SK-N-SH (cell line): ENCODE results near the gene NUDT22. TPM values are rescaled to one million over a fixed set of nuclear protein-coding genes. Genes with fewer than 3 reads are reported as not detected.

Source experiments
- CTCF ChIA-PET: fragments of 300-600, 350-600 bp; formaldehyde crosslinking; extraction: SDS; loops from one replicate; lab custom pipeline; 2021; lab: Yijun Ruan, JAX
- POLR2A ChIA-PET: fragments of 350-600 bp; sonication (Branson Sonifier 250); formaldehyde crosslinking; extraction: SDS; loops from one replicate; lab custom pipeline; 2020; ENCODE audit warnings: antibody characterized with exemption, inconsistent platforms; lab: Yijun Ruan, JAX
- DNase-seq: peaks from one replicate; pipeline ENCODE4 v3.0.0; 2012
- H2AFZ ChIP-seq: fragments of 200-600 bp; sonication (generic); 2 replicates; pipeline ENCODE4 v1.8.1; 2016; ENCODE audit warnings: antibody characterized with exemption, mild to moderate bottlenecking, low read depth
- H3F3A ChIP-seq: fragments of 200-600 bp; sonication (generic); replicated peaks from 2 replicates; pipeline ENCODE3; 2016; ENCODE audit warnings: antibody characterized with exemption, mild to moderate bottlenecking; ENCODE audit not compliant: insufficient read depth
- H3K27ac ChIP-seq, 2 experiments: fragments of 200-500 bp in 1 of 2; fragments of 200-600 bp in 1 of 2; sonication (Bioruptor generic) in 1 of 2; sonication (generic), shearing (Covaris generic) in 1 of 2; 2 replicates each; pipeline versions ENCODE4 v1.5.1 to v1.6.1; 2014 to 2016; ENCODE audit warnings: low read depth in 2 of 2, inconsistent platforms in 1 of 2, low read length in 1 of 2, mild to moderate bottlenecking in 1 of 2, mixed read lengths in 1 of 2
- H3K27me3 ChIP-seq: fragments of 200-600 bp; sonication (generic), shearing (Covaris generic); 2 replicates; pipeline ENCODE4 v1.6.1; 2016; ENCODE audit warnings: mixed run types; ENCODE audit not compliant: insufficient read depth
- H3K36me3 ChIP-seq, 2 experiments: fragments of 200-500 bp in 1 of 2; fragments of 200-600 bp in 1 of 2; sonication (Bioruptor generic) in 1 of 2; sonication (generic) in 1 of 2; replicated peaks in 1 of 2; 2 replicates each; pipeline versions ENCODE3 to v1.5.1; 2014 to 2016; ENCODE audit warnings: low read length in 1 of 2, mild to moderate bottlenecking in 1 of 2; ENCODE audit not compliant: insufficient read depth in 2 of 2, control insufficient read depth in 1 of 2
- H3K4me1 ChIP-seq, 2 experiments: fragments of 200-500 bp in 1 of 2; fragments of 200-600 bp in 1 of 2; sonication (Bioruptor generic) in 1 of 2; sonication (generic), shearing (Covaris generic) in 1 of 2; 2 replicates each; pipeline versions ENCODE4 v1.5.1 to v1.6.1; 2014 to 2016; ENCODE audit warnings: low read depth in 1 of 2, low read length in 1 of 2, mixed run types in 1 of 2; ENCODE audit not compliant: insufficient read depth in 2 of 2, control insufficient read depth in 1 of 2
- H3K4me2 ChIP-seq: fragments of 200-600 bp; sonication (generic), shearing (Covaris generic); 2 replicates; pipeline ENCODE4 v1.6.1; 2017; ENCODE audit warnings: mixed run types
- H3K4me3 ChIP-seq, 2 experiments: fragments of 200-500 bp in 1 of 2; fragments of 200-600 bp in 1 of 2; sonication (Bioruptor generic) in 1 of 2; sonication (generic), shearing (Covaris generic) in 1 of 2; 2 replicates each; pipeline versions ENCODE4 v1.5.1 to v1.8.1; 2014 to 2016; ENCODE audit warnings: low read depth in 2 of 2, inconsistent platforms in 1 of 2, low read length in 1 of 2, mild to moderate bottlenecking in 1 of 2, mixed read lengths in 1 of 2, moderate library complexity in 1 of 2
- H3K79me2 ChIP-seq: fragments of 200-600 bp; sonication (generic); 2 replicates; pipeline ENCODE4 v1.8.1; 2017; ENCODE audit warnings: mild to moderate bottlenecking; ENCODE audit not compliant: insufficient read depth
- H3K9ac ChIP-seq: fragments of 200-600 bp; sonication (generic); 2 replicates; pipeline ENCODE4 v1.6.1; 2017; ENCODE audit warnings: mixed run types
- H3K9me2 ChIP-seq: fragments of 200-600 bp; sonication (generic); 2 replicates; pipeline ENCODE4 v1.6.1; 2017; ENCODE audit warnings: mixed run types
- H3K9me3 ChIP-seq: fragments of 200-600 bp; sonication (generic); 2 replicates; pipeline ENCODE4 v1.6.1; 2017; ENCODE audit warnings: mixed run types, mild to moderate bottlenecking, moderate library complexity
- H4K20me1 ChIP-seq: fragments of 200-600 bp; sonication (generic); 2 replicates; pipeline ENCODE4 v1.6.1; 2017; ENCODE audit warnings: mild to moderate bottlenecking, mixed run types; ENCODE audit not compliant: insufficient read depth
- EZH2phosphoT487 ChIP-seq: fragments of 200-600 bp; sonication (generic); IDR thresholded peaks from 2 replicates; pipeline ENCODE4 v1.6.1; 2017; ENCODE audit warnings: low read depth, mixed run types, mild to moderate bottlenecking, antibody characterized with exemption, moderate library complexity, borderline replicate concordance
- FOXJ3 ChIP-seq: sonication (generic); formaldehyde crosslinking; IDR thresholded peaks from 2 replicates; pipeline ENCODE4 v1.5.1; 2020; ENCODE audit warnings: mild to moderate bottlenecking, missing genetic modification reagents
- GABPA ChIP-seq: IDR thresholded peaks from 2 replicates; pipeline ENCODE4 v1.4.0; 2012; ENCODE audit warnings: low read depth, mild to moderate bottlenecking
- GATA2 ChIP-seq: sonication (generic); formaldehyde crosslinking; IDR thresholded peaks from 2 replicates; pipeline ENCODE4 v1.5.0; 2020; ENCODE audit warnings: mild to moderate bottlenecking, missing genetic modification reagents
- NRF1 ChIP-seq: IDR thresholded peaks from 2 replicates; pipeline ENCODE4 v1.6.1; 2012; ENCODE audit warnings: low read depth, mild to moderate bottlenecking, low read length
- RAD21 ChIP-seq: IDR thresholded peaks from 2 replicates; pipeline ENCODE4 v1.6.1; 2012; ENCODE audit warnings: mild to moderate bottlenecking, low read length
- RXRA ChIP-seq: IDR thresholded peaks from 2 replicates; pipeline ENCODE4 v1.4.0; 2012; ENCODE audit warnings: low read depth, mild to moderate bottlenecking, borderline replicate concordance
- SMC3 ChIP-seq: IDR thresholded peaks from 2 replicates; pipeline ENCODE4 v1.6.1; 2012; ENCODE audit warnings: low read depth, low read length, improper control_type of control experiment
- YY1 ChIP-seq: IDR thresholded peaks from 2 replicates; pipeline ENCODE4 v1.4.0; 2012; ENCODE audit warnings: low read depth, mild to moderate bottlenecking
- WGBS: methylation state at CpG from one replicate; pipeline ENCODE4 v1.1.6; 2017; ENCODE audit warnings: low lambda C conversion rate; 5-methylcytosine and 5-hydroxymethylcytosine counted together
- polyA plus RNA-seq, 3 experiments: library from polyadenylated mRNA; depleted of rRNA; stranded (reverse); fragments of >200 nt; gene quantifications; 2 replicates each; pipeline ENCODE4 v1.2.3, GENCODE V29; 2012
- TF ChIP-seq, protein P1 (sequence below): fragments of 150-350 bp; IDR thresholded peaks from 2 replicates; pipeline ENCODE4 v1.6.1; 2017; ENCODE audit warnings: antibody characterized with exemption, low read length, low read depth, borderline replicate concordance
- TF ChIP-seq, protein P2 (sequence below): IDR thresholded peaks from 2 replicates; pipeline ENCODE4 v1.6.1; 2012; ENCODE audit warnings: mild to moderate bottlenecking, low read depth, low read length, moderate library complexity
- TF ChIP-seq, protein P3 (sequence below): fragments of 200-600 bp; sonication (generic); IDR thresholded peaks from 2 replicates; pipeline ENCODE4 v1.6.1; 2017; ENCODE audit warnings: antibody characterized with exemption, mild to moderate bottlenecking, moderate library complexity
- TF ChIP-seq, protein P4 (sequence below): IDR thresholded peaks from 2 replicates; pipeline ENCODE4; 2012

Gene NUDT22
- polyA plus RNA-seq, 1 of the 3 experiments (the other 2 are of a cell fraction), result 72.7 TPM

DNA sequence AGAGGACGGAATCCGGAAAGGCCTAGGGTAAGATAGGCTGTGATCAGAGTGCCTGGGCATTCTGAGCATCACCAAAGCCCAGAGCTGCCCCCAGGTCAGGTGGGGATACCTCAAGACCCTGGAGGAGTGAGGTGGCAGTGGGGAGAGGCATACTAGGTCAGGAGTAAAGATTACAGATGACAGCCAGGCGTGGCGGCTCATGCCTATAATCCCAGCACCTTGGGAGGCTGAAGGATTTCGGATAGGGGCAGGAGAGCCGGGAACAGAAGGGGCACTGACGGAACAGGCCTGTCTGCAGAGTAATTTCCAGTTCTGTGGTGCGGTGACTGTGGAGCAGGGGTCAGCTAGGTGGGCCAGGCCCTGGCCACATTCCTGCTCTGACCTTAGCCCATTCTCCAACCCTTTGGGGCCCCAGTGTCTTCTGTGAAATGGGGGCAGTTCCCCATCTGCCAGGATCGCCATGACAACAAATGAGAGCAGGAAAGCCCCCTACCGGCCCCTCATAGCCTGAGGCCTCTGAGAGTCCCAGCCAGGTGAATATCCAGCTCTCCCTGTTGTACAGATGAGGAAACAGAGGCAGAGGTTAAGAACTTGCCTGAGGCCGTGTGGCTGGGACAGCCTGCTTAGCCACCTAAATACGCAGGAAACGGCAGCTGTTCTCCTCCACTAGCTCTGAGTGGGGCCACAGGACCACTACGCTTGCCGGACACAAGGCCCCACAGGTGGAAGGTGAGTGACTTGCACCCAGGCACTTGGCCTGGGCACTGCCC is 49.1 kb downstream of the NUDT22 start:
- DNase-seq, result no peak
- Histone ChIP-seq H3K4me1 (peaks cover 0 to 8% of the 10 kb centered on the region in 2 experiments; a peak in 1 of 4 replicates), H3K4me3 (no peak overlapping the region), H3K79me2 (peaks cover 22% of the 10 kb centered on the region), H3F3A (peaks cover 20% of the 10 kb centered on the region), H3K9me2 (no peaks in the 10 kb centered on the region), H3K36me3 (peaks cover 3 to 22% of the 10 kb centered on the region in 2 experiments), H3K9ac (no peak overlapping the region), H3K27ac (no peak overlapping the region), H3K4me2 (no peak overlapping the region), H3K9me3 (no peaks in the 10 kb centered on the region), H4K20me1 (no peaks in the 10 kb centered on the region), H3K27me3 (no peaks in the 10 kb centered on the region), H2AFZ (no peak overlapping the region)
- CTCF ChIA-PET, result interaction anchor here (1.2 to 7.6 kb wide), 2 partner anchors 28 to 80 kb away, joined by 3 to 139 read pairs; partner anchors contain the start of genes CATSPERZ and ESRRA
- WGBS, result over 99% methylated on average over 9 of the region's 15 CpGs
- POLR2A ChIA-PET, result no interaction called here
- TF ChIP-seq, protein P1, sequence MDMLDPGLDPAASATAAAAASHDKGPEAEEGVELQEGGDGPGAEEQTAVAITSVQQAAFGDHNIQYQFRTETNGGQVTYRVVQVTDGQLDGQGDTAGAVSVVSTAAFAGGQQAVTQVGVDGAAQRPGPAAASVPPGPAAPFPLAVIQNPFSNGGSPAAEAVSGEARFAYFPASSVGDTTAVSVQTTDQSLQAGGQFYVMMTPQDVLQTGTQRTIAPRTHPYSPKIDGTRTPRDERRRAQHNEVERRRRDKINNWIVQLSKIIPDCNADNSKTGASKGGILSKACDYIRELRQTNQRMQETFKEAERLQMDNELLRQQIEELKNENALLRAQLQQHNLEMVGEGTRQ, result no peak
- TF ChIP-seq YY1, result no peak
- TF ChIP-seq, protein P2, sequence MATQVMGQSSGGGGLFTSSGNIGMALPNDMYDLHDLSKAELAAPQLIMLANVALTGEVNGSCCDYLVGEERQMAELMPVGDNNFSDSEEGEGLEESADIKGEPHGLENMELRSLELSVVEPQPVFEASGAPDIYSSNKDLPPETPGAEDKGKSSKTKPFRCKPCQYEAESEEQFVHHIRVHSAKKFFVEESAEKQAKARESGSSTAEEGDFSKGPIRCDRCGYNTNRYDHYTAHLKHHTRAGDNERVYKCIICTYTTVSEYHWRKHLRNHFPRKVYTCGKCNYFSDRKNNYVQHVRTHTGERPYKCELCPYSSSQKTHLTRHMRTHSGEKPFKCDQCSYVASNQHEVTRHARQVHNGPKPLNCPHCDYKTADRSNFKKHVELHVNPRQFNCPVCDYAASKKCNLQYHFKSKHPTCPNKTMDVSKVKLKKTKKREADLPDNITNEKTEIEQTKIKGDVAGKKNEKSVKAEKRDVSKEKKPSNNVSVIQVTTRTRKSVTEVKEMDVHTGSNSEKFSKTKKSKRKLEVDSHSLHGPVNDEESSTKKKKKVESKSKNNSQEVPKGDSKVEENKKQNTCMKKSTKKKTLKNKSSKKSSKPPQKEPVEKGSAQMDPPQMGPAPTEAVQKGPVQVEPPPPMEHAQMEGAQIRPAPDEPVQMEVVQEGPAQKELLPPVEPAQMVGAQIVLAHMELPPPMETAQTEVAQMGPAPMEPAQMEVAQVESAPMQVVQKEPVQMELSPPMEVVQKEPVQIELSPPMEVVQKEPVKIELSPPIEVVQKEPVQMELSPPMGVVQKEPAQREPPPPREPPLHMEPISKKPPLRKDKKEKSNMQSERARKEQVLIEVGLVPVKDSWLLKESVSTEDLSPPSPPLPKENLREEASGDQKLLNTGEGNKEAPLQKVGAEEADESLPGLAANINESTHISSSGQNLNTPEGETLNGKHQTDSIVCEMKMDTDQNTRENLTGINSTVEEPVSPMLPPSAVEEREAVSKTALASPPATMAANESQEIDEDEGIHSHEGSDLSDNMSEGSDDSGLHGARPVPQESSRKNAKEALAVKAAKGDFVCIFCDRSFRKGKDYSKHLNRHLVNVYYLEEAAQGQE, result no peak
- TF ChIP-seq EZH2phosphoT487, result no peak
- TF ChIP-seq, protein P3, sequence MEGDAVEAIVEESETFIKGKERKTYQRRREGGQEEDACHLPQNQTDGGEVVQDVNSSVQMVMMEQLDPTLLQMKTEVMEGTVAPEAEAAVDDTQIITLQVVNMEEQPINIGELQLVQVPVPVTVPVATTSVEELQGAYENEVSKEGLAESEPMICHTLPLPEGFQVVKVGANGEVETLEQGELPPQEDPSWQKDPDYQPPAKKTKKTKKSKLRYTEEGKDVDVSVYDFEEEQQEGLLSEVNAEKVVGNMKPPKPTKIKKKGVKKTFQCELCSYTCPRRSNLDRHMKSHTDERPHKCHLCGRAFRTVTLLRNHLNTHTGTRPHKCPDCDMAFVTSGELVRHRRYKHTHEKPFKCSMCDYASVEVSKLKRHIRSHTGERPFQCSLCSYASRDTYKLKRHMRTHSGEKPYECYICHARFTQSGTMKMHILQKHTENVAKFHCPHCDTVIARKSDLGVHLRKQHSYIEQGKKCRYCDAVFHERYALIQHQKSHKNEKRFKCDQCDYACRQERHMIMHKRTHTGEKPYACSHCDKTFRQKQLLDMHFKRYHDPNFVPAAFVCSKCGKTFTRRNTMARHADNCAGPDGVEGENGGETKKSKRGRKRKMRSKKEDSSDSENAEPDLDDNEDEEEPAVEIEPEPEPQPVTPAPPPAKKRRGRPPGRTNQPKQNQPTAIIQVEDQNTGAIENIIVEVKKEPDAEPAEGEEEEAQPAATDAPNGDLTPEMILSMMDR, result no peak
- TF ChIP-seq RAD21, result no peak
- no peak for TF ChIP-seq GABPA
- TF ChIP-seq SMC3, result no peak
- TF ChIP-seq, protein P4, sequence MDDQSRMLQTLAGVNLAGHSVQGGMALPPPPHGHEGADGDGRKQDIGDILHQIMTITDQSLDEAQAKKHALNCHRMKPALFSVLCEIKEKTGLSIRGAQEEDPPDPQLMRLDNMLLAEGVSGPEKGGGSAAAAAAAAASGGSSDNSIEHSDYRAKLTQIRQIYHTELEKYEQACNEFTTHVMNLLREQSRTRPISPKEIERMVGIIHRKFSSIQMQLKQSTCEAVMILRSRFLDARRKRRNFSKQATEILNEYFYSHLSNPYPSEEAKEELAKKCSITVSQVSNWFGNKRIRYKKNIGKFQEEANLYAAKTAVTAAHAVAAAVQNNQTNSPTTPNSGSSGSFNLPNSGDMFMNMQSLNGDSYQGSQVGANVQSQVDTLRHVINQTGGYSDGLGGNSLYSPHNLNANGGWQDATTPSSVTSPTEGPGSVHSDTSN, result no peak
- TF ChIP-seq RXRA, result no peak
- TF ChIP-seq FOXJ3, result no peak
- no peak for TF ChIP-seq GATA2 (CRISPR knock-in tag)
- no peak for TF ChIP-seq NRF1
